ENCODE results near the gene PATE2. TPM values are rescaled to one million over a fixed set of nuclear protein-coding genes. Genes with fewer than 3 reads are reported as not detected.

The PATE2 gene
- total RNA-seq, 1 donor from 2014 or later = 0.07 TPM

Other genes starting within 250 kb of the PATE2 start
- gene EI24, start 209.4 kb downstream of the PATE2 start, total RNA-seq = 173 and 185 TPM in 2 replicates
- 234 and 366 TPM in 2 replicates for gene STT3A, start 186.0 kb downstream of the PATE2 start, total RNA-seq
- gene CHEK1, start 153.7 kb downstream of the PATE2 start, total RNA-seq = 36.1 and 56.6 TPM in 2 replicates
- gene ACRV1, start 98.0 kb downstream of the PATE2 start, total RNA-seq = not detected in 2 replicates
- not detected in 2 replicates for gene PATE1, start 32.5 kb downstream of the PATE2 start, total RNA-seq
- not detected in 2 replicates for gene PATE3, start 9.3 kb upstream of the PATE2 start, total RNA-seq
- not detected in 2 replicates for gene PATE4, start 54.5 kb upstream of the PATE2 start, total RNA-seq
- gene HYLS1, start 108.8 kb upstream of the PATE2 start, total RNA-seq = 8.6 and 12.4 TPM in 2 replicates
- gene PUS3, start 124.4 kb upstream of the PATE2 start, total RNA-seq = 13.9 and 14.4 TPM in 2 replicates
- not detected in 2 replicates for gene DDX25, start 125.7 kb upstream of the PATE2 start, total RNA-seq
- not detected in 2 replicates for gene VSIG10L2, start 167.2 kb upstream of the PATE2 start, total RNA-seq